ENCODE data around the gene ADD1.

GRCh38 chr4:2887343-2887742 lies 43.7 kb downstream of the ADD1 start:
- TF ChIP-seq, protein P1, sequence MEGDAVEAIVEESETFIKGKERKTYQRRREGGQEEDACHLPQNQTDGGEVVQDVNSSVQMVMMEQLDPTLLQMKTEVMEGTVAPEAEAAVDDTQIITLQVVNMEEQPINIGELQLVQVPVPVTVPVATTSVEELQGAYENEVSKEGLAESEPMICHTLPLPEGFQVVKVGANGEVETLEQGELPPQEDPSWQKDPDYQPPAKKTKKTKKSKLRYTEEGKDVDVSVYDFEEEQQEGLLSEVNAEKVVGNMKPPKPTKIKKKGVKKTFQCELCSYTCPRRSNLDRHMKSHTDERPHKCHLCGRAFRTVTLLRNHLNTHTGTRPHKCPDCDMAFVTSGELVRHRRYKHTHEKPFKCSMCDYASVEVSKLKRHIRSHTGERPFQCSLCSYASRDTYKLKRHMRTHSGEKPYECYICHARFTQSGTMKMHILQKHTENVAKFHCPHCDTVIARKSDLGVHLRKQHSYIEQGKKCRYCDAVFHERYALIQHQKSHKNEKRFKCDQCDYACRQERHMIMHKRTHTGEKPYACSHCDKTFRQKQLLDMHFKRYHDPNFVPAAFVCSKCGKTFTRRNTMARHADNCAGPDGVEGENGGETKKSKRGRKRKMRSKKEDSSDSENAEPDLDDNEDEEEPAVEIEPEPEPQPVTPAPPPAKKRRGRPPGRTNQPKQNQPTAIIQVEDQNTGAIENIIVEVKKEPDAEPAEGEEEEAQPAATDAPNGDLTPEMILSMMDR (IDR thresholded peaks at IDR 0.05): no peak
- no peak for TF ChIP-seq ZFX (IDR thresholded peaks at IDR 0.05; ENCODE audit: borderline replicate concordance)
